Measurements from ENCODE around the gene NDUFS2.

- no peak for TF ChIP-seq POLR2AphosphoS5 (IDR thresholded peaks at IDR 0.05)
- TF ChIP-seq POLR2A (IDR thresholded peaks at IDR 0.05), result no peak
- TF ChIP-seq CTCF (IDR thresholded peaks at IDR 0.05), result no peak
Observed at GRCh38 chr1:161153176-161153575, 49.0 kb upstream of the NDUFS2 start.

All from upper lobe of left lung (tissue), 4 donors.